Astrocyte (in vitro differentiated cells and primary cell): ENCODE data around the gene PXDN. TPM values are rescaled to one million over a fixed set of nuclear protein-coding genes. Genes with fewer than 3 reads are reported as not detected.

Source experiments
- DNase-seq: peaks from one replicate; pipeline ENCODE4 v3.0.0-alpha.2; 2010; ENCODE audit warnings: low read depth
- FAIRE-seq: peaks from 2 replicates; lab custom pipeline; 2011; peaks lifted over from hg19 to GRCh38; lab: Jason Lieb, UNC
- H2AFZ ChIP-seq: 2 replicates; pipeline ENCODE4 v1.6.0; 2012; ENCODE audit warnings: low read depth, low read length, inconsistent platforms
- H3K27ac ChIP-seq: 2 replicates; pipeline ENCODE4 v1.5.1; 2011; ENCODE audit warnings: low read depth, low read length, inconsistent platforms
- H3K27me3 ChIP-seq: 2 replicates; pipeline ENCODE4 v1.6.0; 2011; ENCODE audit warnings: low read length, inconsistent platforms; ENCODE audit not compliant: insufficient read depth
- H3K36me3 ChIP-seq: 2 replicates; pipeline ENCODE4 v1.5.1; 2011; ENCODE audit warnings: low read length, inconsistent platforms; ENCODE audit not compliant: insufficient read depth
- H3K4me1 ChIP-seq: 2 replicates; pipeline ENCODE4 v1.5.1; 2011; ENCODE audit warnings: low read length, inconsistent platforms; ENCODE audit not compliant: insufficient read depth
- H3K4me2 ChIP-seq: 2 replicates; pipeline ENCODE4 v1.6.0; 2012; ENCODE audit warnings: low read length, inconsistent platforms
- H3K4me3 ChIP-seq: 2 replicates; pipeline ENCODE4 v1.5.1; 2011; ENCODE audit warnings: low read depth, mild to moderate bottlenecking, low read length, inconsistent platforms; ENCODE audit not compliant: insufficient read depth
- H3K79me2 ChIP-seq: 2 replicates; pipeline ENCODE4 v1.6.0; 2012; ENCODE audit warnings: mild to moderate bottlenecking, low read length, inconsistent platforms; ENCODE audit not compliant: insufficient read depth
- H3K9ac ChIP-seq: 2 replicates; pipeline ENCODE4 v1.6.0; 2012; ENCODE audit warnings: mild to moderate bottlenecking, low read length, inconsistent platforms
- H3K9me3 ChIP-seq: 2 replicates; pipeline ENCODE4 v1.5.1; 2012; ENCODE audit warnings: low read depth, mild to moderate bottlenecking, low read length, inconsistent platforms; ENCODE audit not compliant: insufficient read depth
- H4K20me1 ChIP-seq: 2 replicates; pipeline ENCODE4 v1.6.0; 2012; ENCODE audit warnings: low read length, inconsistent platforms; ENCODE audit not compliant: insufficient read depth
- H3K27ac Mint-ChIP-seq: one replicate; pipeline ENCODE4 v1.8.0; 2021; ENCODE audit warnings: mild to moderate bottlenecking, mixed read lengths; ENCODE audit not compliant: unreplicated experiment
- H3K27me3 Mint-ChIP-seq: one replicate; pipeline ENCODE4 v1.8.0; 2021; ENCODE audit warnings: low read depth, mixed read lengths; ENCODE audit not compliant: unreplicated experiment
- H3K36me3 Mint-ChIP-seq: one replicate; pipeline ENCODE4 v1.8.0; 2021; ENCODE audit warnings: low read depth, mixed read lengths; ENCODE audit not compliant: unreplicated experiment
- H3K4me1 Mint-ChIP-seq: one replicate; pipeline ENCODE4 v1.8.0; 2021; ENCODE audit warnings: low read depth, mixed read lengths; ENCODE audit not compliant: unreplicated experiment
- H3K4me3 Mint-ChIP-seq: one replicate; pipeline ENCODE4 v1.8.0; 2021; ENCODE audit warnings: mild to moderate bottlenecking, moderate library complexity, mixed read lengths; ENCODE audit not compliant: unreplicated experiment
- H3K9me3 Mint-ChIP-seq: one replicate; pipeline ENCODE4 v1.8.0; 2021; ENCODE audit warnings: mild to moderate bottlenecking, mixed read lengths; ENCODE audit not compliant: unreplicated experiment
- EZH2 ChIP-seq: IDR thresholded peaks from 2 replicates; pipeline ENCODE4 v1.6.1; 2012; ENCODE audit warnings: mild to moderate bottlenecking, low read length, inconsistent platforms; ENCODE audit not compliant: insufficient read depth
- total RNA-seq: library from RNA; stranded (reverse); gene quantifications from 2 replicates; pipeline ENCODE4 v1.2.1, GENCODE V29; 2021
- TF ChIP-seq, protein P1 (sequence below): IDR thresholded peaks from 2 replicates; pipeline ENCODE4 v1.5.1; 2011; ENCODE audit warnings: low read depth, mild to moderate bottlenecking, inconsistent platforms, low read length, moderate library complexity; ENCODE audit not compliant: insufficient read depth

PXDN gene
- total RNA-seq, 1 donor from 2014 or later = 417 TPM

- H3K9me3 Mint-ChIP-seq = peaks cover 5% of the 10 kb centered on the region
- H3K9ac ChIP-seq = no peak overlapping the region
- no peak overlapping the region for H3K4me3 Mint-ChIP-seq
- H3K4me1 ChIP-seq = no peaks in the 10 kb centered on the region
- no peaks in the 10 kb centered on the region for H3K4me1 Mint-ChIP-seq
- H3K4me3 ChIP-seq = no peak overlapping the region
- H3K36me3 Mint-ChIP-seq = no peaks in the 10 kb centered on the region
- H3K27ac ChIP-seq = no peak overlapping the region
- DNase-seq = no peak
- FAIRE-seq = no peak
- no peaks in the 10 kb centered on the region for H3K79me2 ChIP-seq
- TF ChIP-seq EZH2 = no peak
- TF ChIP-seq, protein P1, sequence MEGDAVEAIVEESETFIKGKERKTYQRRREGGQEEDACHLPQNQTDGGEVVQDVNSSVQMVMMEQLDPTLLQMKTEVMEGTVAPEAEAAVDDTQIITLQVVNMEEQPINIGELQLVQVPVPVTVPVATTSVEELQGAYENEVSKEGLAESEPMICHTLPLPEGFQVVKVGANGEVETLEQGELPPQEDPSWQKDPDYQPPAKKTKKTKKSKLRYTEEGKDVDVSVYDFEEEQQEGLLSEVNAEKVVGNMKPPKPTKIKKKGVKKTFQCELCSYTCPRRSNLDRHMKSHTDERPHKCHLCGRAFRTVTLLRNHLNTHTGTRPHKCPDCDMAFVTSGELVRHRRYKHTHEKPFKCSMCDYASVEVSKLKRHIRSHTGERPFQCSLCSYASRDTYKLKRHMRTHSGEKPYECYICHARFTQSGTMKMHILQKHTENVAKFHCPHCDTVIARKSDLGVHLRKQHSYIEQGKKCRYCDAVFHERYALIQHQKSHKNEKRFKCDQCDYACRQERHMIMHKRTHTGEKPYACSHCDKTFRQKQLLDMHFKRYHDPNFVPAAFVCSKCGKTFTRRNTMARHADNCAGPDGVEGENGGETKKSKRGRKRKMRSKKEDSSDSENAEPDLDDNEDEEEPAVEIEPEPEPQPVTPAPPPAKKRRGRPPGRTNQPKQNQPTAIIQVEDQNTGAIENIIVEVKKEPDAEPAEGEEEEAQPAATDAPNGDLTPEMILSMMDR = no peak
- no peaks in the 10 kb centered on the region for H3K36me3 ChIP-seq
- no peaks in the 10 kb centered on the region for H4K20me1 ChIP-seq
- H3K4me2 ChIP-seq = no peak overlapping the region
- peaks cover 22% of the 10 kb centered on the region for H3K27me3 Mint-ChIP-seq
- H3K27ac Mint-ChIP-seq = peak overlapping the region; percentile 62
- H3K9me3 ChIP-seq = no peaks in the 10 kb centered on the region
- H2AFZ ChIP-seq = no peak overlapping the region
- no peaks in the 10 kb centered on the region for H3K27me3 ChIP-seq
These were observed 23.8 kb upstream of the PXDN start for GRCh38 chr2:1767939-1768691.

DNA sequence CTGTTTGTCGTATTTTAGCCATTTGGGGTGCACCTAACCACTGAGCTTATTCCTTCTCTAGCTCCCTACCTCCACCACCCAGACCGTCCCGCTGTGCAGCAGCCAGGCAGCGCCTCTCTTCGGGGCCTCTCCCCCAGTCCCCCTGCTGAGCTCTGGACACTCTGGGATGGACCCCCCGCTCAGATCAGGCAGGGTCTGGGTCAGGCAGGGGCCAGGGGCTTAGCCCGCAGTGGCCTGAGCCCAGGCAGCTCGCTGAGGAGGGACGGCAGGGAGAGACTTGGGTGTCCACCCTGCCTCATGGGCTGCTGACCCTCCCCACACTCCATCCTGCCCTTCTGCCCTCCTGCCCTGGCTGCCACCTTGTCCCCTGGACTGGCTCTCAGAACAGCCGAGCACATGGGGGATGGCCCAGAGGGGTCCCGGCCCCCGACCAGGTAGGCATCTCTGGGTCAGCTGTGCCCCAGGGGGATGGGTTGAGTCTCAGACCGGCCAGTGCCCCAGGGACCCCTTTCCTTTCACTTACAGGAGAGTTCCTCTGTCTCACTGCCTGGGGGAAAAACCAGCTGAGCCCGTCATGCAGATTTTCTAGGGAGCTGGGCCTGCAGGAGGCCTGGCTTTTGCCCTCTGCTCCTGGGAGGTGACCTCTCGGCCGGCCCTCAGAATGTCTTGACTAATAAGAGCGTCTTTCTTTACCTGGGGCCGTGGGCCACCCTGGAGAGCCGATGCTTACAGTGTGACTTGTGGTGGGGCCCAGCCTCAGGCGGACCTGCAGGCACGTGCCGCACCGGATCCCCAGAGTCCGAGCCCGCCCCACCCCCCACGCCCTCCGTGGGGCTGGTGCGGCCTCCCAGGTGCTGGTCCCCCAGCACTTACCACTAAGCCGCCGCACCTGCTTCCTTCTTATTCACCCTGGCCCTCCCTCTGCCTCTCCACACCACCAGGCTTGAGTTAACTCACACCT lies 22.8 kb upstream of the PXDN start:
- H3K79me2 ChIP-seq = no peaks in the 10 kb centered on the region
- H3K27ac ChIP-seq = no peak overlapping the region
- H2AFZ ChIP-seq = no peak overlapping the region
- H3K9ac ChIP-seq = no peak overlapping the region
- no peak overlapping the region for H3K4me2 ChIP-seq
- no peak for FAIRE-seq
- Mint-ChIP-seq H3K27ac (no peak overlapping the region), H3K4me3 (no peak overlapping the region), H3K4me1 (no peaks in the 10 kb centered on the region), H3K9me3 (peaks cover 5% of the 10 kb centered on the region), H3K36me3 (no peaks in the 10 kb centered on the region), H3K27me3 (peaks cover 21% of the 10 kb centered on the region)
- TF ChIP-seq, protein P1 = no peak
- no peak for TF ChIP-seq EZH2
- H4K20me1 ChIP-seq = no peaks in the 10 kb centered on the region
- no peak overlapping the region for H3K4me3 ChIP-seq
- no peaks in the 10 kb centered on the region for H3K27me3 ChIP-seq
- DNase-seq = no peak
- no peaks in the 10 kb centered on the region for H3K36me3 ChIP-seq
- H3K9me3 ChIP-seq = no peaks in the 10 kb centered on the region
- H3K4me1 ChIP-seq = no peaks in the 10 kb centered on the region
